Measurements from ENCODE around the gene NFASC. TPM values are rescaled to one million over a fixed set of nuclear protein-coding genes. Genes with fewer than 3 reads are reported as not detected.
A peak's percentile ranks its signal among the peaks of the same experiment; 100 is the strongest.

Gene NFASC
- total and polyA plus RNA-seq, 9 of the 15 experiments (the other 6 are each of a cell fraction or from before 2014, with no cell fraction given), result 0.03 to 0.16 (median 0.06) TPM; not detected in 6

DNA sequence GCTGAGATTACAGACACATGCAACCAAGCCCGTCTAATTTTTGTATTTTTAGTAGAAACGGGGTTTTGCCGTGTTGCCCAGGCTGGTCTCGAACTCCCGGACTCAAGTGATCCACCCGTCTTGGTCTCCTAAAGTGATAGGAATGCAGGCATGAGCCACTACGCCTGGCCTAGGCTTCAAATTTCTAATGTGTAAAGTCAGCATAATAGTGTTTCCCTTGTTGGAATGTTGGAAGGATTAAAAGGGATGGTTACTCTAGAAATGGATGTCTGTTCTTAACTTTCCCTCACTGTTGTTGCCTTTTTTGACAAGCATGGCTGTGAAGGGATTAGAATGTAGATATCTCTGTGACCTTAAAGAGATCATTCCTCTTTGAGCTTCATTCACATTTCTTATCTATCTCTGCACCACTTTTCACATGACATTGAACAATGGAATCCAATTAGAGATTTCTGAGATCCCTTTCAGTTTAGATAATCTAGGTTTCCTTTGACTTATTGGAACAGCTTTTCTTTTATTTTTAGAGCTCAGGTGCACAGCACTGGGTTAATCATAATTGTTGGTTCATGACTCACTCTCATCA lies 33.7 kb downstream of the NFASC start:
- Histone ChIP-seq H3K79me2 (ENCODE audit: control insufficient read depth, insufficient read depth, low read length) (no peaks in the 10 kb centered on the region), H3K27ac (ENCODE audit: extremely low read depth, low read depth, low read length) (no peak overlapping the region), H3K9me3 (replicated peaks; ENCODE audit: control insufficient read depth, insufficient read depth, low read depth, low read length) (no peaks in the 10 kb centered on the region), H3K4me1 (replicated peaks in 1 of 2; ENCODE audit: control insufficient read depth in 2 of 2, insufficient read depth in 2 of 2, low read length in 2 of 2) (no peaks in the 10 kb centered on the region), H3K27me3 (ENCODE audit: control insufficient read depth in 2 of 2, insufficient read depth in 2 of 2, low read length in 2 of 2) (peaks cover 17 to 19% of the 10 kb centered on the region in 2 experiments), H2AFZ (ENCODE audit: low read depth, low read length) (no peak overlapping the region), H3K9ac (ENCODE audit: insufficient read depth in 1 of 2, low read depth in 2 of 2, low read length in 2 of 2) (no peak overlapping the region), H4K20me1 (replicated peaks; ENCODE audit: control insufficient read depth, insufficient read depth, low read length) (no peaks in the 10 kb centered on the region), H3K36me3 (ENCODE audit: control insufficient read depth, insufficient read depth, low read length) (no peaks in the 10 kb centered on the region), H3K9me1 (ENCODE audit: control insufficient read depth, insufficient read depth, low read length) (no peaks in the 10 kb centered on the region), H3K4me3 (no peak overlapping the region), H3K4me2 (ENCODE audit: insufficient read depth, low read length) (no peak overlapping the region)
- BruUV-seq (replicated peaks), result no TSS peak
- FAIRE-seq (no peak), ATAC-seq (no peak), DNase-seq (ENCODE audit: extremely low read depth in 1 of 4, low spot score in 3 of 4) (no peak)
- ChIA-PET POLR2A (no interaction called here), CTCF (ENCODE audit: low intra/inter-chr PET ratio) (no interaction called here)
- in situ Hi-C loops (cut with MboI) (no loop called here), intact Hi-C loops (cut with micrococcal nuclease) (no loop called here)
- 0% methylated on average over 7 of the region's 7 CpGs for WGBS (ENCODE audit: insufficient coverage, low coverage, missing lambda C conversion rate)
- no peak for TF ChIP-seq SRSF7 (optimal IDR thresholded peaks at IDR 0.05; ENCODE audit: low read depth, low read length)
- TF ChIP-seq, protein P1, sequence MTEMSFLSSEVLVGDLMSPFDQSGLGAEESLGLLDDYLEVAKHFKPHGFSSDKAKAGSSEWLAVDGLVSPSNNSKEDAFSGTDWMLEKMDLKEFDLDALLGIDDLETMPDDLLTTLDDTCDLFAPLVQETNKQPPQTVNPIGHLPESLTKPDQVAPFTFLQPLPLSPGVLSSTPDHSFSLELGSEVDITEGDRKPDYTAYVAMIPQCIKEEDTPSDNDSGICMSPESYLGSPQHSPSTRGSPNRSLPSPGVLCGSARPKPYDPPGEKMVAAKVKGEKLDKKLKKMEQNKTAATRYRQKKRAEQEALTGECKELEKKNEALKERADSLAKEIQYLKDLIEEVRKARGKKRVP (CRISPR knock-in tag; IDR thresholded peaks at IDR 0.05), result no peak
- TF ChIP-seq, protein P2, sequence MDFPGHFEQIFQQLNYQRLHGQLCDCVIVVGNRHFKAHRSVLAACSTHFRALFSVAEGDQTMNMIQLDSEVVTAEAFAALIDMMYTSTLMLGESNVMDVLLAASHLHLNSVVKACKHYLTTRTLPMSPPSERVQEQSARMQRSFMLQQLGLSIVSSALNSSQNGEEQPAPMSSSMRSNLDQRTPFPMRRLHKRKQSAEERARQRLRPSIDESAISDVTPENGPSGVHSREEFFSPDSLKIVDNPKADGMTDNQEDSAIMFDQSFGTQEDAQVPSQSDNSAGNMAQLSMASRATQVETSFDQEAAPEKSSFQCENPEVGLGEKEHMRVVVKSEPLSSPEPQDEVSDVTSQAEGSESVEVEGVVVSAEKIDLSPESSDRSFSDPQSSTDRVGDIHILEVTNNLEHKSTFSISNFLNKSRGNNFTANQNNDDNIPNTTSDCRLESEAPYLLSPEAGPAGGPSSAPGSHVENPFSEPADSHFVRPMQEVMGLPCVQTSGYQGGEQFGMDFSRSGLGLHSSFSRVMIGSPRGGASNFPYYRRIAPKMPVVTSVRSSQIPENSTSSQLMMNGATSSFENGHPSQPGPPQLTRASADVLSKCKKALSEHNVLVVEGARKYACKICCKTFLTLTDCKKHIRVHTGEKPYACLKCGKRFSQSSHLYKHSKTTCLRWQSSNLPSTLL (IDR thresholded peaks at IDR 0.05), result no peak
- TF ChIP-seq MTA2 (IDR thresholded peaks at IDR 0.05; ENCODE audit: low read depth), result no peak
- TF ChIP-seq, protein P3, sequence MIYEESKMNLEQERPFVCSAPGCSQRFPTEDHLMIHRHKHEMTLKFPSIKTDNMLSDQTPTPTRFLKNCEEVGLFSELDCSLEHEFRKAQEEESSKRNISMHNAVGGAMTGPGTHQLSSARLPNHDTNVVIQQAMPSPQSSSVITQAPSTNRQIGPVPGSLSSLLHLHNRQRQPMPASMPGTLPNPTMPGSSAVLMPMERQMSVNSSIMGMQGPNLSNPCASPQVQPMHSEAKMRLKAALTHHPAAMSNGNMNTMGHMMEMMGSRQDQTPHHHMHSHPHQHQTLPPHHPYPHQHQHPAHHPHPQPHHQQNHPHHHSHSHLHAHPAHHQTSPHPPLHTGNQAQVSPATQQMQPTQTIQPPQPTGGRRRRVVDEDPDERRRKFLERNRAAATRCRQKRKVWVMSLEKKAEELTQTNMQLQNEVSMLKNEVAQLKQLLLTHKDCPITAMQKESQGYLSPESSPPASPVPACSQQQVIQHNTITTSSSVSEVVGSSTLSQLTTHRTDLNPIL (CRISPR knock-in tag; IDR thresholded peaks at IDR 0.05), result no peak
- TF ChIP-seq ZC3H11A (IDR thresholded peaks at IDR 0.05; ENCODE audit: low read depth, low read length), result no peak
- TF ChIP-seq SMARCA5 (IDR thresholded peaks at IDR 0.05), result no peak
- no peak for TF ChIP-seq TCF7L2 (IDR thresholded peaks at IDR 0.05; ENCODE audit: low read depth, low read length)
- TF ChIP-seq, protein P4, sequence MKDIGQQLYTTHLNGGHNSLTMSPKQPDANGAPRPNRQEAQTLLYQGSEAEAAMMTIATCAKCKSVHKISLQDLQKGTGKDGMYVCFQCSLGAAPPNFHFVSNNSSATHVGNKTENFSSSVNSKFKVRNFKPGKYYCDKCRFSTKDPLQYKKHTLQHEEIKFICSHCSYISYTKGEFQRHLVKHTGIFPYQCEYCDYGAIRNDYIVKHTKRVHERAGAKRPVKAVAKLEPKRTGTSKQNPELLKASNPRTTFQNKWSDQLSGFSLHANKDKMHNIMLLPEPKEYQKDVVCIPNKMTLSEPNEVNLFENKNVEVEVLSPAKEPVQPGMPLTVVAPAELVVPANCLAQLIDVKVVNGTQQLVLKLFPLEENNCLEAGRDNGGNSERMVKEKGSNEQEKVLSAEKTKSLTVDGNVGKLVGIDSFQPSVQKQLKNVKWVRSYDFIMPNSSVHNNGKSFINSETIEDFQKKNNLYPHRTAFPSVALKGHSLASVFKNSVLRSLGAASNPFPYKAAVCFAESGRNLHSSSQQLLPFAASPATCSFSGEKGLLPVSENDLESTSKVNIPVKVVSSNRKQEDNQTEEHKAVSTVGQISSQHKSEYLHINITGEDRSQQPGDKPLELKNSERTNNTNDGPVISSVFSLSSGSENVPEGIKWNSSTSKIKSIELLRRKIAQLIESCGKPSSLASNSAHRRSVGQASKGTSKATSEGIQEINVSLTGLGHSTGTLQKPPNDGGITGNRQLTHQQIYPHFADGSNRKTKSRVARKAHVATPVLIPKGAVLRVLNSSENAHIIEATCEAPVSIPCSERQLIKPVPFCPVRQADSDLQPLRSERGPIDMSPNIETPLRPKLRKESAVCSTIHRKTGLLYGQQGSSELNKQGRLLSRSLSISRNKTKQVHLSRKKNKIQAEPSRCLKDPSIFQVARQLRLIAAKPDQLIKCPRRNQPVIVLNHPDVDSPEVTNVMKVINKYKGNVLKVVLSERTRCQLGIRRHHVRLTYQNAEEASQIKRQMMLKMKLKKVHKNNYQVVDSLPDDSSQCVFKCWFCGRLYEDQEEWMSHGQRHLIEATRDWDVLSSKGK (CRISPR knock-in tag; IDR thresholded peaks at IDR 0.05), result no peak
- no peak for TF ChIP-seq XRCC4 (IDR thresholded peaks at IDR 0.05; ENCODE audit: extremely low read depth, insufficient read depth, insufficient read length)
- no peak for TF ChIP-seq TAF15 (IDR thresholded peaks at IDR 0.05; ENCODE audit: low read depth, low read length)
- TF ChIP-seq, protein P5, sequence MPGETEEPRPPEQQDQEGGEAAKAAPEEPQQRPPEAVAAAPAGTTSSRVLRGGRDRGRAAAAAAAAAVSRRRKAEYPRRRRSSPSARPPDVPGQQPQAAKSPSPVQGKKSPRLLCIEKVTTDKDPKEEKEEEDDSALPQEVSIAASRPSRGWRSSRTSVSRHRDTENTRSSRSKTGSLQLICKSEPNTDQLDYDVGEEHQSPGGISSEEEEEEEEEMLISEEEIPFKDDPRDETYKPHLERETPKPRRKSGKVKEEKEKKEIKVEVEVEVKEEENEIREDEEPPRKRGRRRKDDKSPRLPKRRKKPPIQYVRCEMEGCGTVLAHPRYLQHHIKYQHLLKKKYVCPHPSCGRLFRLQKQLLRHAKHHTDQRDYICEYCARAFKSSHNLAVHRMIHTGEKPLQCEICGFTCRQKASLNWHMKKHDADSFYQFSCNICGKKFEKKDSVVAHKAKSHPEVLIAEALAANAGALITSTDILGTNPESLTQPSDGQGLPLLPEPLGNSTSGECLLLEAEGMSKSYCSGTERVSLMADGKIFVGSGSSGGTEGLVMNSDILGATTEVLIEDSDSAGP (CRISPR knock-in tag; IDR thresholded peaks at IDR 0.05), result no peak
- TF ChIP-seq MAFG (tag; conservative IDR thresholded peaks at IDR 0.05), result peak; percentile 78
- no peak for TF ChIP-seq ZNF584 (CRISPR knock-in tag; IDR thresholded peaks at IDR 0.05; ENCODE audit: low read depth)

Data from K562 (cell line).